PFSK-1 (cell line): ENCODE measurements around the gene MARVELD3.

Source experiments
- FOXP2 ChIP-seq: optimal IDR thresholded peaks from 2 replicates; pipeline ENCODE3; 2011; ENCODE audit warnings: borderline replicate concordance, control low read depth, inconsistent platforms; ENCODE audit not compliant: insufficient read depth; ENCODE audit errors: extremely low read length, extremely low read depth
- POLR2AphosphoS5 ChIP-seq: IDR thresholded peaks from 2 replicates; pipeline ENCODE4 v1.6.1; 2012; ENCODE audit warnings: low read depth, mild to moderate bottlenecking, control low read depth, low read length, moderate library complexity

DNA sequence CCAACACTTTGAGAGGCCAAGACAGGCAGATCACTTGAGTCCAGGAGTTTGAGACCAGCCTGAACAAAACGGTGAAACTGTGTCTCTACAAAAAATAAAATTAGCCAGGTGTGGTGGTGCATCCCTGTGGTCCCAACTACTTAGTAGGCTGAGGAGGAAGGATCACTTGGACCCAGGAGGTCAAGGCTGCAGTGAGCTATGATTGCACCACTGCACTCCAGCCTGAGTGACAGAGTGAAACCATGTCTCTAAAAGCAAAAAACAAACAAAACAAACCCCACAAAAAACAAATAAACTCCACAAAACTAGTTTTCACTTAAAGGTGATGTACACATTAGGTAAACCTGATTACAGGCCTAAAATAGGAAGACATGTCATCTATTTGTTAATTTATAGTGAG is 40.3 kb downstream of the MARVELD3 start:
- TF ChIP-seq POLR2AphosphoS5 (no peak), FOXP2 (no peak)
